NT2/D1 (cell line): ENCODE measurements around the gene TBC1D17.

Source experiments
- DNase-seq: peaks from one replicate; pipeline ENCODE4 v3.0.0-alpha.2; 2011; ENCODE audit warnings: low read depth, low spot score
- H3K27me3 ChIP-seq: 2 replicates; pipeline ENCODE4 v1.6.0; 2011; ENCODE audit warnings: mild to moderate bottlenecking; ENCODE audit not compliant: insufficient read length, insufficient read depth
- H3K36me3 ChIP-seq: 2 replicates; pipeline ENCODE4 v1.6.1; 2011; ENCODE audit warnings: mild to moderate bottlenecking, low read length, mixed read lengths; ENCODE audit not compliant: insufficient read depth, insufficient read length
- H3K4me1 ChIP-seq: 2 replicates; pipeline ENCODE4 v1.5.1; 2011; ENCODE audit not compliant: insufficient read depth, insufficient read length
- H3K4me3 ChIP-seq: 2 replicates; pipeline ENCODE4 v1.5.1; 2011; ENCODE audit warnings: low read depth; ENCODE audit not compliant: insufficient read length
- H3K9ac ChIP-seq: 2 replicates; pipeline ENCODE4 v1.6.0; 2011; ENCODE audit warnings: low read depth; ENCODE audit not compliant: insufficient read length
- H3K9me3 ChIP-seq: 2 replicates; pipeline ENCODE4 v1.5.1; 2011; ENCODE audit warnings: mild to moderate bottlenecking, low read length; ENCODE audit not compliant: insufficient read depth
- SUZ12 ChIP-seq: IDR thresholded peaks from 2 replicates; pipeline ENCODE4 v1.6.1; 2011; ENCODE audit not compliant: insufficient read length, insufficient read depth; ENCODE audit errors: extremely low read depth
- YY1 ChIP-seq: IDR thresholded peaks from 2 replicates; pipeline ENCODE4 v1.6.1; 2011; ENCODE audit not compliant: insufficient read length, insufficient read depth
- ZNF274 ChIP-seq: IDR thresholded peaks from 2 replicates; pipeline ENCODE4 v1.6.1; 2011; ENCODE audit warnings: mild to moderate bottlenecking, low read depth, low read length

Gene TBC1D17

GRCh38 chr19:49840736-49841249 lies 36.7 kb upstream of the TBC1D17 start:
- Histone ChIP-seq H3K27me3 (no peaks in the 10 kb centered on the region), H3K36me3 (peaks cover 51% of the 10 kb centered on the region), H3K4me3 (no peak overlapping the region), H3K4me1 (peaks cover 4% of the 10 kb centered on the region), H3K9ac (no peak overlapping the region), H3K9me3 (no peaks in the 10 kb centered on the region)
- TF ChIP-seq SUZ12 (no peak), ZNF274 (no peak), YY1 (no peak)
- no peak for DNase-seq

GRCh38 chr19:49843265-49843664 lies 34.2 kb upstream of the TBC1D17 start:
- Histone ChIP-seq H3K4me3 (no peak overlapping the region), H3K36me3 (peaks cover 28% of the 10 kb centered on the region), H3K9me3 (no peaks in the 10 kb centered on the region), H3K9ac (no peak overlapping the region), H3K4me1 (no peaks in the 10 kb centered on the region), H3K27me3 (no peaks in the 10 kb centered on the region)
- TF ChIP-seq SUZ12: no peak
- no peak for TF ChIP-seq YY1
- no peak for TF ChIP-seq ZNF274
- DNase-seq: no peak

- Histone ChIP-seq H3K36me3 (peaks cover 22% of the 10 kb centered on the region), H3K9ac (no peak overlapping the region), H3K4me3 (no peak overlapping the region), H3K27me3 (no peaks in the 10 kb centered on the region), H3K9me3 (no peaks in the 10 kb centered on the region), H3K4me1 (peaks cover 2% of the 10 kb centered on the region)
- DNase-seq: no peak
- TF ChIP-seq ZNF274: no peak
- no peak for TF ChIP-seq SUZ12
- no peak for TF ChIP-seq YY1
Measured at GRCh38 chr19:49844138-49845095, 33.1 kb upstream of the TBC1D17 start.

- no peak overlapping the region for H3K9ac ChIP-seq
- H3K36me3 ChIP-seq: peaks cover 23% of the 10 kb centered on the region
- H3K4me1 ChIP-seq: peaks cover 3% of the 10 kb centered on the region
- DNase-seq: no peak
- no peak overlapping the region for H3K4me3 ChIP-seq
- TF ChIP-seq SUZ12 (no peak), YY1 (no peak), ZNF274 (no peak)
- H3K27me3 ChIP-seq: no peaks in the 10 kb centered on the region
- H3K9me3 ChIP-seq: no peaks in the 10 kb centered on the region
Measured at GRCh38 chr19:49845414-49845813, 32.1 kb upstream of the TBC1D17 start.

GRCh38 chr19:49846408-49846807 lies 31.1 kb upstream of the TBC1D17 start:
- peaks cover 3% of the 10 kb centered on the region for H3K4me1 ChIP-seq
- H3K9ac ChIP-seq: no peak overlapping the region
- TF ChIP-seq SUZ12 (no peak), ZNF274 (no peak), YY1 (no peak)
- no peaks in the 10 kb centered on the region for H3K9me3 ChIP-seq
- no peak overlapping the region for H3K4me3 ChIP-seq
- DNase-seq: no peak
- H3K36me3 ChIP-seq: peaks cover 17% of the 10 kb centered on the region
- no peaks in the 10 kb centered on the region for H3K27me3 ChIP-seq

GRCh38 chr19:49847731-49848696 lies 29.5 kb upstream of the TBC1D17 start:
- no peak overlapping the region for H3K9ac ChIP-seq
- no peaks in the 10 kb centered on the region for H3K27me3 ChIP-seq
- H3K4me1 ChIP-seq: peaks cover 9% of the 10 kb centered on the region
- no peak for DNase-seq
- peaks cover 22% of the 10 kb centered on the region for H3K36me3 ChIP-seq
- no peak for TF ChIP-seq YY1
- TF ChIP-seq ZNF274: no peak
- no peak for TF ChIP-seq SUZ12
- H3K9me3 ChIP-seq: no peaks in the 10 kb centered on the region
- no peak overlapping the region for H3K4me3 ChIP-seq
